Stimulated activated CD4-positive, alpha-beta T cell treated with anti-CD3 and anti-CD28 coated beads, Interleukin-1b, Interleukin-23, amount 100 ng/mL, for 1 hour (primary cell): Measurements from ENCODE around the gene LILRB5.
"Not testable (repeated sequence)": the region's sequence is repeated elsewhere in the genome, so short reads cannot be mapped to it uniquely, and the experiment has no call there.

Experiments
- DNase-seq, 2 donors: peaks; one replicate each; pipeline ENCODE4 v3.0.0-alpha.2; 2020; ENCODE audit warnings: low read depth in 2 of 2

LILRB5 gene

GRCh38 chr19:54242234-54242633 is 14.8 kb downstream of the LILRB5 start:
- not testable (repeated sequence) for DNase-seq

- DNase-seq, result not testable (repeated sequence)
Measured at GRCh38 chr19:54240372-54241336, 16.4 kb downstream of the LILRB5 start.

GRCh38 chr19:54239491-54240371 is 17.3 kb downstream of the LILRB5 start:
- not testable (repeated sequence) for DNase-seq

GRCh38 chr19:54233941-54234340 is 23.1 kb downstream of the LILRB5 start:
- no peak for DNase-seq

GRCh38 chr19:54231077-54231931 is 25.8 kb downstream of the LILRB5 start:
- DNase-seq, result peak; percentile 78 to 81

DNA sequence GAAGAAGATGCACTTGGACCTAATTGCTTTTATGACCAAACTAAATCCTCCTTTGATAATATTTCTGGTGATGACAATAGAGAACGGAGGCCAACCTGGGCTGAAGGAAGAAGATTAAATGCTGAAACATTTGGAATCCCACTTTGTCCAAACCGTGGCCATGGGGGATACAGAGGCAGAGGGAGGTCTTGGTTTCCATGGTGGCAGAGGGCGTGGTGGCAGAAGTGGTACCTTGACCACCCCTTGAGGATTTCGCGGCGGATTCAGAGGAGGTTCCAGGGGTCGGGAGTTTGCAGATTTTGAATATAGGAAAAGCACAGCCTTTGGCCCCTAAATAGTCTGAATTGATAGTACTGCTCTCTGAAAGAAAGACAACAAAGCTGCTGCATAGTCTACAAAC is 27.0 kb downstream of the LILRB5 start:
- DNase-seq, result no peak

DNA sequence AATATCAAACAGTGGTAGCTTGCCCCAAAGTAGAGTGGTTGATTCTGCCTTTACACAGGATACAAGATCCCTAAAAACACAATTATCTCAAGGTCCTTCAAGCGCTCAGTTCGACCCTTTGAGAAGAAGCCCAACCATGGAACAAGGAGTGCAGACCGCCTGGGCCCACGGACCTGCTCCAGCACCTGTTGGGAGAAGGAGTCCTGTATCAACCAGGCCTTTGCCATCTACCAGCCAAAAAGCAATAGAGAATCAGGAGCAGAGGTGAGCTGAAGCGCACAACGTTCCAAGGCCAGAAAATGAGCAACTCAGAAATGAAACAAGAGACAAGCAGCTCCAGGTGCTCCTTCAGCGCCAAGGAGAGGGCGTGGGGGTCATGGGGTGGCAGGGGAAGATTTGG is 27.9 kb downstream of the LILRB5 start:
- DNase-seq, result no peak

GRCh38 chr19:54224619-54225018 is 32.5 kb downstream of the LILRB5 start:
- DNase-seq, result not testable (repeated sequence)

DNA sequence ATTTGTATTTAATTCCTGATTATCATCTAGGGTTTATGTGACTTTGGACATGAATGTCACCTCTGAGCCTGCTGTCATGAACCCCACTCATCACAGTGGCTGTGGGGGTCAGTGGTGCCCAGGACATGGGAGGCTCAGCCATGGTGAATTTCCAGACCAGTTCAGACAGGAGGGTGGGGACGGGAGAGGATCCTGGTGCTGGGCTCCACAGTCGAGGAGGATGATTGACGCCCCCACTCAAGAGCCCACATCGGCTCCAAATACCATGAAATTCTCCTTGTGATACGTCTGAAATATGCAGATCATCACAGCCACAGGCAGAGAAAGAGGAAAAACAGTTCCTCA is 33.2 kb downstream of the LILRB5 start:
- not testable (repeated sequence) for DNase-seq

GRCh38 chr19:54223277-54223936 is 33.7 kb downstream of the LILRB5 start:
- not testable (repeated sequence) for DNase-seq

- not testable (repeated sequence) for DNase-seq
Measured at GRCh38 chr19:54222474-54223276, 34.4 kb downstream of the LILRB5 start, which contains the start of gene LILRB3. LILRB3 (minus strand) TSS chr19:54223007; CDS start chr19:54222976, 31 bp downstream.

DNA sequence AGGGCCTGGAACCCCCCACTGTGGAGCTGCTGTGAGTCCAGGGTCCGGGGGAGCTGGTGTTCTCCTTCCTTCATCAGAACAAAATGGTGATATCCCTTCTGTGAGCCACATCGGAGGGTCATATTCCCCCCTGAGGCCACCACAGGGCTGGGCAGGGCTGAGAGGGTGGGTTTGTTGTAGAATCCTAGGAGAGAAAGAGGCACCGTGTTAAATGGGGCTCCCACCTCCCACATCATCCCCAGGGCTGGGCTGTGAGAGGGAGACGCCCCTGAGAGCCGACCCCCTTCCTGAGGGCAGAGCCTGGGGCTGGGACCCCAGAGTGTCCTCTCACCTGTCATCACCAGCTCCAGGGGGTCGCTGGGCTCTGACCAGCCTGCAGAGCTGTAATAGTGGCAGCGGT is 35.1 kb downstream of the LILRB5 start:
- DNase-seq, result not testable (repeated sequence)

GRCh38 chr19:54219702-54220101 is 37.4 kb downstream of the LILRB5 start:
- DNase-seq, result not testable (repeated sequence)

- no peak for DNase-seq
Measured at GRCh38 chr19:54218960-54219661, 38.0 kb downstream of the LILRB5 start.

DNA sequence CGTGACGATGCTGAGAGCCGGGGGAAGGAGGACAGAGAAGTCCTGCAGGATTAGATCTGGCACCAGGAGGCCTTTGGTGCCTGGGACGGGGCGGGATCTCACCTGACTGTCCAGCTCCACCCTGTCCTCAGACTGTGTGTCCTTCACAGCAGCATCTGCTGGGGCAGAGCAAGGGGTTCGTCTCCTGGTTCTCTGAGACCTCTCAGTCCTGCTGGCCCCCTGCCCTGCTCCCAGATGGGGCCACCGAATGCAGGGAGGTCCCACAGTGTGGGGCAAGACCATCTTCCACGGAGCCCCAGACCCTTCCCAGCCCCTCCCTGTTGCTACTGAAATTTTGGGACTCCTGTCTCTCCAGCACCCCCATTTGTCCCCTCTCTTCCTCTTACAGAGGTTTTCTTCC is 38.8 kb downstream of the LILRB5 start:
- no peak for DNase-seq

DNA sequence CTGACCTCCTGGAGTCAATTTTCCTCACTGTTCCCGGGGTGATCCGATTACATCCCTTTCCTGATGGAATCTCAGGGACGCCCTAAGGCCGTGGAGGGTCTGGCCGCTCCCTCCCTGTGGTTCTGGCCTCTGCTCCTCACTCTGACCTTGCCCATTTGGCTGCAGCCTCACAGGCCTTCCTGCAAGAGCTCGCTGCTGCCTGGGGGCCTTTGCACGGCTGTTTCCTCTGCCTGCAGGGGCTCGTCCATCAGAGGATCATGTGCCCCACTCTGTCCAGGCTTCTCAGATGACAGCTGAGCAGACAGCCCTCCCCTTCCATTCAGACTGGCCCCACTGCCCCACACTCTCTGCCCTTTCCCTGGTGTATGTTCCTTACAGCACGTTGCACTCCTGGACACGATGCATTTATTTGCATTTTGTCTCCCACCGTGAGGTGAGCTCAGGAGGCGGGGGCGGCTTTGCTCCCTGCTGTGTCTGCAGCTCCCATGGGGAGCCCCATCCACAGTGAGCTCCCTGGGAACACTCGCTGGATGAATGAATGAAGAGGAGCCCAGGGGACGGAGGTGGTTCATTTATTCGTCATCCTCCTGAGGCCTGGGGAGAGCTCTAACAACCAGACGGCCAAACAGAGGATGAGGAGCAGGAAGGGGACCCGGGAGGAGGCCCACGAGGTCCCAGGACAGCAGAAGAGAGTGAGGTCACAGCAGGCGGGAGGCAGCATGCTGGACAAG is 39.4 kb downstream of the LILRB5 start:
- not testable (repeated sequence) for DNase-seq

GRCh38 chr19:54216869-54217268 is 40.2 kb downstream of the LILRB5 start:
- DNase-seq, result no peak

- DNase-seq, result not testable (repeated sequence)
Measured at GRCh38 chr19:54214734-54215133, 42.3 kb downstream of the LILRB5 start.

GRCh38 chr19:54214217-54214616 is 42.9 kb downstream of the LILRB5 start:
- not testable (repeated sequence) for DNase-seq
